Keratinocyte (primary cell): ENCODE data around the gene SMAD7. TPM values are rescaled to one million over a fixed set of nuclear protein-coding genes. Genes with fewer than 3 reads are reported as not detected.

ENCODE experiments used
- DNase-seq: peaks from one replicate; pipeline ENCODE4 v3.0.0-alpha.2; 2011; ENCODE audit warnings: low read depth, missing footprints, low spot score
- FAIRE-seq: peaks from 2 replicates; lab custom pipeline; 2011; peaks lifted over from hg19 to GRCh38; lab: Jason Lieb, UNC
- H2AFZ ChIP-seq: 2 replicates; pipeline ENCODE4 v1.6.0; 2012; ENCODE audit warnings: low read length, control low read depth, inconsistent platforms; ENCODE audit not compliant: control insufficient read depth
- H3K27ac ChIP-seq: 2 replicates; pipeline ENCODE4 v1.5.1; 2011; ENCODE audit warnings: low read length; ENCODE audit not compliant: control insufficient read depth, insufficient read depth
- H3K27me3 ChIP-seq: 3 replicates; pipeline ENCODE4 v1.6.0; 2011; ENCODE audit warnings: low read length; ENCODE audit not compliant: control insufficient read depth, insufficient read depth; ENCODE audit errors: extremely low read depth
- H3K36me3 ChIP-seq, 2 experiments: 2 replicates in 1 of 2; 3 replicates in 1 of 2; pipeline ENCODE4 v1.5.1; 2011; ENCODE audit warnings: low read length in 2 of 2, mild to moderate bottlenecking in 1 of 2; ENCODE audit not compliant: control insufficient read depth in 2 of 2, insufficient read depth in 2 of 2; ENCODE audit errors: extremely low read depth in 1 of 2
- H3K4me1 ChIP-seq: 3 replicates; pipeline ENCODE4 v1.5.1; 2011; ENCODE audit warnings: low read length; ENCODE audit not compliant: control insufficient read depth, insufficient read depth; ENCODE audit errors: extremely low read depth
- H3K4me2 ChIP-seq: 3 replicates; pipeline ENCODE4 v1.6.0; 2011; ENCODE audit warnings: low read depth, low read length; ENCODE audit not compliant: control insufficient read depth, insufficient read depth; ENCODE audit errors: extremely low read depth
- H3K4me3 ChIP-seq, 3 experiments: fragments of 200-600 bp in 1 of 3; sonication (generic) in 1 of 3; 2 replicates in 2 of 3; 3 replicates in 1 of 3; pipeline ENCODE4 v1.5.1; 2011 to 2016; ENCODE audit warnings: low read length in 3 of 3, mild to moderate bottlenecking in 3 of 3, control low read depth in 2 of 3, inconsistent platforms in 1 of 3, low read depth in 1 of 3, mixed read lengths in 1 of 3, mixed run types in 1 of 3, moderate library complexity in 1 of 3; ENCODE audit not compliant: control insufficient read depth in 2 of 3, insufficient read depth in 2 of 3; ENCODE audit errors: extremely low read depth in 1 of 3
- H3K79me2 ChIP-seq: 2 replicates; pipeline ENCODE4 v1.6.0; 2012; ENCODE audit warnings: low read length; ENCODE audit not compliant: control insufficient read depth, insufficient read depth
- H3K9ac ChIP-seq: 3 replicates; pipeline ENCODE4 v1.6.0; 2011; ENCODE audit warnings: low read length; ENCODE audit not compliant: control insufficient read depth, insufficient read depth; ENCODE audit errors: extremely low read depth
- H3K9me1 ChIP-seq: 3 replicates; pipeline ENCODE4 v1.6.0; 2011; ENCODE audit warnings: low read length; ENCODE audit not compliant: control insufficient read depth, insufficient read depth; ENCODE audit errors: extremely low read depth
- H3K9me3 ChIP-seq: 2 replicates; pipeline ENCODE4 v1.5.1; 2012; ENCODE audit warnings: low read depth, low read length; ENCODE audit not compliant: control insufficient read depth
- H4K20me1 ChIP-seq: 3 replicates; pipeline ENCODE4 v1.6.0; 2011; ENCODE audit warnings: low read length; ENCODE audit not compliant: control insufficient read depth, insufficient read depth; ENCODE audit errors: extremely low read depth
- CTCF ChIP-seq, 3 experiments: IDR thresholded peaks in 1 of 3; conservative IDR thresholded peaks in 1 of 3; optimal IDR thresholded peaks in 1 of 3; 2 replicates in 2 of 3; 3 replicates in 1 of 3; pipeline versions ENCODE3 to v1.5.1; 2011; ENCODE audit warnings: low read length in 3 of 3, mild to moderate bottlenecking in 3 of 3, moderate library complexity in 2 of 3, control low read depth in 1 of 3, inconsistent platforms in 1 of 3; ENCODE audit not compliant: insufficient read depth in 2 of 3; ENCODE audit errors: extremely low read depth in 1 of 3
- EZH2 ChIP-seq: IDR thresholded peaks from one replicate; pipeline ENCODE4 v1.6.1; 2012; ENCODE audit warnings: inconsistent platforms, mild to moderate bottlenecking, low read length, moderate library complexity
- dilution Hi-C: fragments of 300-500 bp; cut with MboI; formaldehyde crosslinking; loops from one replicate; pipeline ENCODE4 v1.7.0; 2020; ENCODE audit warnings: low sequenced_read_pairs; ENCODE audit not compliant: extremely low pct_ligation_motif_present
- polyA plus RNA-seq, 5 experiments: library from polyadenylated mRNA; depleted of rRNA in 3 of 5; stranded (reverse) in 3 of 5; stranded (forward) in 1 of 5; unstranded in 1 of 5; fragments of >200 nt; gene quantifications; 1 replicate in 1 of 5; 2 replicates in 3 of 5; 3 replicates in 1 of 5; pipeline versions ENCODE4 v1.2.1 to v1.2.3, GENCODE V29; 2011 to 2012; ENCODE audit warnings: missing spikeins in 2 of 5, low read depth in 1 of 5, low replicate concordance in 1 of 5

Gene SMAD7
- polyA plus RNA-seq, 1 donor (not counting 4 experiments of a cell fraction or from before 2014, with no cell fraction given): 9.5 TPM

- FAIRE-seq (no peak), DNase-seq (no peak)
- Histone ChIP-seq H3K4me1 (peaks cover 76% of the 10 kb centered on the region), H2AFZ (no peak overlapping the region), H3K27me3 (no peaks in the 10 kb centered on the region), H3K9ac (no peak overlapping the region), H3K4me2 (no peak overlapping the region), H4K20me1 (no peaks in the 10 kb centered on the region), H3K4me3 (no peak overlapping the region), H3K9me1 (peaks cover 9% of the 10 kb centered on the region), H3K9me3 (no peaks in the 10 kb centered on the region), H3K27ac (peak overlapping the region; percentile 51), H3K79me2 (peaks cover 95% of the 10 kb centered on the region), H3K36me3 (peaks cover 2 to 28% of the 10 kb centered on the region in 2 experiments)
- TF ChIP-seq EZH2 (no peak), CTCF (optimal IDR thresholded peaks at IDR 0.05 in 1 of 3, IDR thresholded peaks at IDR 0.05 in 1 of 3, conservative IDR thresholded peaks at IDR 0.05 in 1 of 3; ENCODE audit: extremely low read depth in 1 of 3, insufficient read depth in 2 of 3, low read length in 3 of 3) (no peak)
- dilution Hi-C loops: no loop called here
Observed at GRCh38 chr18:48935433-48935774, 15.4 kb downstream of the SMAD7 start.

GRCh38 chr18:48934723-48935432 is 15.9 kb downstream of the SMAD7 start:
- Histone ChIP-seq H3K4me2 (peak overlapping the region; percentile 11), H3K27me3 (no peaks in the 10 kb centered on the region), H3K4me3 (no peak overlapping the region), H4K20me1 (no peaks in the 10 kb centered on the region), H3K9ac (peak overlapping the region; percentile 6), H3K4me1 (peaks cover 73% of the 10 kb centered on the region), H3K79me2 (peaks cover 95% of the 10 kb centered on the region), H3K27ac (peak overlapping the region; percentile 51), H3K9me1 (peaks cover 7% of the 10 kb centered on the region), H3K9me3 (no peaks in the 10 kb centered on the region), H2AFZ (no peak overlapping the region), H3K36me3 (peaks cover 0 to 28% of the 10 kb centered on the region in 2 experiments)
- dilution Hi-C loops: no loop called here
- peak; percentile 36 for FAIRE-seq
- DNase-seq: no peak
- TF ChIP-seq CTCF (optimal IDR thresholded peaks at IDR 0.05 in 1 of 3, IDR thresholded peaks at IDR 0.05 in 1 of 3, conservative IDR thresholded peaks at IDR 0.05 in 1 of 3; ENCODE audit: extremely low read depth in 1 of 3, insufficient read depth in 2 of 3, low read length in 3 of 3): no peak
- TF ChIP-seq EZH2: no peak
